Lower leg skin (tissue), 3 donors: Measurements from ENCODE around the gene COMT.

Experiments
- CTCF ChIP-seq, 3 donors: fragments of 450-650 bp; IDR thresholded peaks; one replicate each; pipeline ENCODE4 v1.5.1; 2016; ENCODE audit warnings: antibody characterized with exemption in 3 of 3, mild to moderate bottlenecking in 3 of 3, moderate library complexity in 2 of 3
- POLR2A ChIP-seq, 2 donors: fragments of 450-650 bp; IDR thresholded peaks; one replicate each; pipeline ENCODE4 v1.6.1; 2016 to 2017; ENCODE audit warnings: antibody characterized with exemption in 2 of 2, mild to moderate bottlenecking in 1 of 2, moderate library complexity in 1 of 2

- TF ChIP-seq CTCF (IDR thresholded peaks at IDR 0.05) (no peak), POLR2A (IDR thresholded peaks at IDR 0.05) (no peak)
Observed at GRCh38 chr22:19959587-19960490, 18.3 kb downstream of the COMT start.
